Gastrocnemius medialis (tissue), 4 donors: ENCODE measurements around the gene RHOT2.

Experiments
- POLR2A ChIP-seq, 2 donors: fragments of 450-650 bp; IDR thresholded peaks; one replicate each; pipeline ENCODE4 v1.6.1; 2017; ENCODE audit warnings: antibody characterized with exemption in 2 of 2, mild to moderate bottlenecking in 2 of 2, moderate library complexity in 2 of 2
- TF ChIP-seq, protein P1 (sequence below), 5 experiments: fragments of 450-650 bp in 3 of 5; fragments of 200-600 bp in 2 of 5; sonication (generic) in 2 of 5; IDR thresholded peaks in 4 of 5; conservative IDR thresholded peaks in 1 of 5; 1 replicate in 4 of 5; 2 replicates in 1 of 5; pipeline ENCODE4 v1.5.1; 2016 to 2019; ENCODE audit warnings: antibody characterized with exemption in 5 of 5, mild to moderate bottlenecking in 3 of 5, moderate library complexity in 3 of 5

DNA sequence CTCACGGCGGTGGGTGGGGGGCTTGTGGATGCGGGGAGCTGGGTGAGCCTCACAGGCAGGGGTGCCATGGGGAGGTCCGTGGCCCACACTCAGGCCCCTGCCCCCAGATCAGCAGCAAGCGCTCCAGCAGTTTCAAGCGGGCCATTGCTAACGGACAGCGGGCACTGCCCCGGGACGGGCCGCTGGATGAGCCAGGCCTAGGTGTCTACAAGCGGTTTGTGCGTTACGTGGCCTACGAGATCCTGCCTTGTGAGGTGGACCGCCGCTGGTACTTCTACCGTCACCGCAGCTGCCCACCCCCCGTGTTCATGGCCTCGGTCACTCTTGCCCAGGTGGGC lies 8.6 kb downstream of the RHOT2 start:
- TF ChIP-seq, protein P1, sequence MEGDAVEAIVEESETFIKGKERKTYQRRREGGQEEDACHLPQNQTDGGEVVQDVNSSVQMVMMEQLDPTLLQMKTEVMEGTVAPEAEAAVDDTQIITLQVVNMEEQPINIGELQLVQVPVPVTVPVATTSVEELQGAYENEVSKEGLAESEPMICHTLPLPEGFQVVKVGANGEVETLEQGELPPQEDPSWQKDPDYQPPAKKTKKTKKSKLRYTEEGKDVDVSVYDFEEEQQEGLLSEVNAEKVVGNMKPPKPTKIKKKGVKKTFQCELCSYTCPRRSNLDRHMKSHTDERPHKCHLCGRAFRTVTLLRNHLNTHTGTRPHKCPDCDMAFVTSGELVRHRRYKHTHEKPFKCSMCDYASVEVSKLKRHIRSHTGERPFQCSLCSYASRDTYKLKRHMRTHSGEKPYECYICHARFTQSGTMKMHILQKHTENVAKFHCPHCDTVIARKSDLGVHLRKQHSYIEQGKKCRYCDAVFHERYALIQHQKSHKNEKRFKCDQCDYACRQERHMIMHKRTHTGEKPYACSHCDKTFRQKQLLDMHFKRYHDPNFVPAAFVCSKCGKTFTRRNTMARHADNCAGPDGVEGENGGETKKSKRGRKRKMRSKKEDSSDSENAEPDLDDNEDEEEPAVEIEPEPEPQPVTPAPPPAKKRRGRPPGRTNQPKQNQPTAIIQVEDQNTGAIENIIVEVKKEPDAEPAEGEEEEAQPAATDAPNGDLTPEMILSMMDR (IDR thresholded peaks at IDR 0.05 in 4 of 5, conservative IDR thresholded peaks at IDR 0.05 in 1 of 5), result no peak
- TF ChIP-seq POLR2A (IDR thresholded peaks at IDR 0.05), result no peak
